B cell (primary cell): ENCODE data around the gene DENND1C.

Source experiments
- CTCF ChIP-seq: fragments of 200-600 bp; IDR thresholded peaks from one replicate; pipeline ENCODE4 v1.8.0; 2022; ENCODE audit warnings: antibody characterized with exemption, mild to moderate bottlenecking
- EZH2 ChIP-seq: IDR thresholded peaks from 2 replicates; pipeline ENCODE4 v1.6.1; 2012; ENCODE audit warnings: borderline replicate concordance, low read depth, mild to moderate bottlenecking, moderate library complexity, low read length; ENCODE audit not compliant: insufficient read depth, poor library complexity, severe bottlenecking

GRCh38 chr19:6424195-6424938 is 57.2 kb downstream of the DENND1C start, which contains the start of gene KHSRP:
- TF ChIP-seq CTCF (no peak), EZH2 (no peak)
